Body of pancreas (tissue), 4 donors: ENCODE results near the gene NXPH4. TPM values are rescaled to one million over a fixed set of nuclear protein-coding genes. Genes with fewer than 3 reads are reported as not detected.

Experiments used
- ATAC-seq: fragments of 150-250 bp; one replicate; pipeline ENCODE4 v1.9.1; 2016
- DNase-seq, 4 donors: peaks; one replicate each; pipeline ENCODE4 v3.0.0-alpha.2; 2019
- H3K27ac ChIP-seq, 4 donors: fragments of 200-600 bp; sonication (generic); 1 replicate in 3 of 4; 2 replicates in 1 of 4; pipeline versions ENCODE4 v1.5.1 to v1.6.1; 2016 to 2019; ENCODE audit warnings: mild to moderate bottlenecking in 1 of 4, mixed read lengths in 1 of 4, moderate library complexity in 1 of 4
- H3K27me3 ChIP-seq, 2 donors: fragments of 200-600 bp; sonication (generic); one replicate each; pipeline ENCODE4 v1.6.0; 2016; ENCODE audit warnings: mild to moderate bottlenecking in 1 of 2
- H3K36me3 ChIP-seq, 2 donors: fragments of 200-600 bp; sonication (generic); replicated peaks in 1 of 2; 2 replicates each; pipeline ENCODE4 v1.5.1; 2016; ENCODE audit warnings: low read depth in 2 of 2; ENCODE audit not compliant: insufficient read depth in 1 of 2
- H3K4me1 ChIP-seq: fragments of 200-600 bp; sonication (generic); one replicate; pipeline ENCODE4 v1.6.0; 2016
- H3K4me3 ChIP-seq, 2 donors: fragments of 200-600 bp; sonication (generic); 1 replicate in 1 of 2; 2 replicates in 1 of 2; pipeline ENCODE4 v1.5.1; 2016 to 2019
- H3K9me3 ChIP-seq, 3 donors: fragments of 200-600 bp; sonication (generic); 1 replicate in 2 of 3; 2 replicates in 1 of 3; pipeline ENCODE4 v1.5.1; 2016
- CTCF ChIP-seq, 7 experiments: fragments of 450-650 bp in 4 of 7; fragments of 200-600 bp in 3 of 7; sonication (generic) in 3 of 7; IDR thresholded peaks; one replicate each; pipeline ENCODE4 v1.5.1; 2016 to 2019; ENCODE audit warnings: antibody characterized with exemption in 7 of 7
- POLR2A ChIP-seq, 3 donors: fragments of 450-650 bp; IDR thresholded peaks; one replicate each; pipeline ENCODE4 v1.6.1; 2016; ENCODE audit warnings: antibody characterized with exemption in 3 of 3, mild to moderate bottlenecking in 2 of 3
- WGBS, 2 donors: methylation state at CpG; one replicate each; pipeline ENCODE4 v1.1.5; 2017; 5-methylcytosine and 5-hydroxymethylcytosine counted together
- intact Hi-C: fragments of 100-400 bp; cut with DNase I; formaldehyde crosslinking; loops from one replicate; pipeline ENCODE4 v1.15.1; 2023
- total RNA-seq, 2 donors: library from RNA; depleted of rRNA; stranded (reverse); fragments of >200 nt; gene quantifications; one replicate each; pipeline ENCODE4 v1.1.0, GENCODE V29; 2016

NXPH4 gene
- total RNA-seq, 2 donors from 2014 or later: 2.9 to 4.6 TPM

GRCh38 chr12:57237596-57237931, 21.0 kb downstream of the NXPH4 start:
- H3K36me3 ChIP-seq: peaks cover 8 to 9% of the 10 kb centered on the region in 2 donors
- ATAC-seq (no peak), DNase-seq (no peak)
- TF ChIP-seq CTCF (IDR thresholded peaks at IDR 0.05) (no peak), POLR2A (IDR thresholded peaks at IDR 0.05) (no peak)
- H3K4me3 ChIP-seq: no peak overlapping the region
- H3K4me1 ChIP-seq: peaks cover 46% of the 10 kb centered on the region
- no peaks in the 10 kb centered on the region for H3K9me3 ChIP-seq
- peaks cover 0 to 22% of the 10 kb centered on the region in 2 donors for H3K27me3 ChIP-seq
- 38 to 45% methylated on average over 4 to 5 of the region's 5 CpGs for WGBS, 2 donors
- no peak overlapping the region for H3K27ac ChIP-seq
- intact Hi-C loops: no loop called here

GRCh38 chr12:57237932-57238853, 21.6 kb downstream of the NXPH4 start:
- H3K9me3 ChIP-seq: no peaks in the 10 kb centered on the region
- H3K4me3 ChIP-seq: peak overlapping the region; percentile 37 to 39
- no peak for ATAC-seq
- TF ChIP-seq POLR2A (IDR thresholded peaks at IDR 0.05): no peak
- TF ChIP-seq CTCF (IDR thresholded peaks at IDR 0.05): no peak
- H3K4me1 ChIP-seq: peaks cover 52% of the 10 kb centered on the region
- WGBS, 2 donors: 6 to 10% methylated on average over 51 to 63 of the region's 63 CpGs
- intact Hi-C loops: no loop called here
- DNase-seq: peak in 1 of 4 donors; percentile 21
- H3K27me3 ChIP-seq: peaks cover 0 to 22% of the 10 kb centered on the region in 2 donors
- H3K36me3 ChIP-seq: peaks cover 4 to 8% of the 10 kb centered on the region in 2 donors
- H3K27ac ChIP-seq: no peak overlapping the region

GRCh38 chr12:57238854-57239554, 22.4 kb downstream of the NXPH4 start:
- H3K27me3 ChIP-seq: peaks cover 0 to 22% of the 10 kb centered on the region in 2 donors
- DNase-seq (peak; percentile 83 to 89 (median 86)), ATAC-seq (peak; percentile 85)
- WGBS, 2 donors: 3 to 6% methylated on average over 13 to 41 of the region's 47 CpGs
- peaks cover 61% of the 10 kb centered on the region for H3K4me1 ChIP-seq
- H3K27ac ChIP-seq: no peak overlapping the region
- H3K36me3 ChIP-seq: peaks cover 0 to 2% of the 10 kb centered on the region in 2 donors
- intact Hi-C loops: no loop called here
- H3K9me3 ChIP-seq: no peaks in the 10 kb centered on the region
- H3K4me3 ChIP-seq: peak overlapping the region; percentile 37 to 39
- TF ChIP-seq POLR2A (IDR thresholded peaks at IDR 0.05): peak in 1 of 3 donors; percentile 30
- peak; percentile 100 for TF ChIP-seq CTCF (IDR thresholded peaks at IDR 0.05)

GRCh38 chr12:57239587-57240065, 23.0 kb downstream of the NXPH4 start:
- no peak overlapping the region for H3K4me3 ChIP-seq
- H3K4me1 ChIP-seq: peaks cover 61% of the 10 kb centered on the region
- 2% methylated on average over 14 of the region's 14 CpGs for WGBS, 2 donors
- intact Hi-C loops: no loop called here
- TF ChIP-seq POLR2A (IDR thresholded peaks at IDR 0.05) (no peak), CTCF (IDR thresholded peaks at IDR 0.05) (no peak)
- no peaks in the 10 kb centered on the region for H3K36me3 ChIP-seq
- no peak overlapping the region for H3K27ac ChIP-seq
- DNase-seq: no peak
- no peaks in the 10 kb centered on the region for H3K9me3 ChIP-seq
- no peak for ATAC-seq
- H3K27me3 ChIP-seq: peaks cover 0 to 22% of the 10 kb centered on the region in 2 donors
